Vagina (tissue), 2 donors: ENCODE data around the gene POU4F2.

Experiments
- POLR2A ChIP-seq, 2 donors: fragments of 450-650 bp; IDR thresholded peaks; one replicate each; pipeline ENCODE4 v1.6.1; 2017; ENCODE audit warnings: antibody characterized with exemption in 2 of 2, mild to moderate bottlenecking in 2 of 2, moderate library complexity in 2 of 2
- TF ChIP-seq, protein P1 (sequence below), 3 experiments: fragments of 450-650 bp in 2 of 3; fragments of 200-600 bp in 1 of 3; sonication (generic) in 1 of 3; IDR thresholded peaks; one replicate each; pipeline ENCODE4 v1.5.1; 2017 to 2019; ENCODE audit warnings: antibody characterized with exemption in 3 of 3, mild to moderate bottlenecking in 2 of 3, moderate library complexity in 2 of 3

DNA sequence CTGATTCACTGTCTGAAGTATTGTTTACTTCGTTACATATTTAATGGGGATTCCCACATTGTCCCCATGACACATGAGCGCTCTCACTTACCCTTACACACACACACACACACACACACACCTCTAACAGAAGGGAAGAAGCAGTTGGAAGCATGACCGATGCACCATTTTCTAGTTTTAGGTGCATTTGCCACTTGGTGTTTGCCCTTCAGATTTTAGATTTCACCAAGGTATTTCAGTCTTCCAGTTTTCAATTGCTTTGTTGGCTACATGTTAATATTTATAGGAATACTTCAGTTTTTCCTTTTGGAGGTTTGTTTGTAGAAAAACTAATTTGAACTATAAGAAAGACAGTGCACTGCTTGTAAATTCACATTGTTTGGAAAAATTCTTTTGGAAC, 3.1 kb downstream of the POU4F2 start:
- TF ChIP-seq, protein P1, sequence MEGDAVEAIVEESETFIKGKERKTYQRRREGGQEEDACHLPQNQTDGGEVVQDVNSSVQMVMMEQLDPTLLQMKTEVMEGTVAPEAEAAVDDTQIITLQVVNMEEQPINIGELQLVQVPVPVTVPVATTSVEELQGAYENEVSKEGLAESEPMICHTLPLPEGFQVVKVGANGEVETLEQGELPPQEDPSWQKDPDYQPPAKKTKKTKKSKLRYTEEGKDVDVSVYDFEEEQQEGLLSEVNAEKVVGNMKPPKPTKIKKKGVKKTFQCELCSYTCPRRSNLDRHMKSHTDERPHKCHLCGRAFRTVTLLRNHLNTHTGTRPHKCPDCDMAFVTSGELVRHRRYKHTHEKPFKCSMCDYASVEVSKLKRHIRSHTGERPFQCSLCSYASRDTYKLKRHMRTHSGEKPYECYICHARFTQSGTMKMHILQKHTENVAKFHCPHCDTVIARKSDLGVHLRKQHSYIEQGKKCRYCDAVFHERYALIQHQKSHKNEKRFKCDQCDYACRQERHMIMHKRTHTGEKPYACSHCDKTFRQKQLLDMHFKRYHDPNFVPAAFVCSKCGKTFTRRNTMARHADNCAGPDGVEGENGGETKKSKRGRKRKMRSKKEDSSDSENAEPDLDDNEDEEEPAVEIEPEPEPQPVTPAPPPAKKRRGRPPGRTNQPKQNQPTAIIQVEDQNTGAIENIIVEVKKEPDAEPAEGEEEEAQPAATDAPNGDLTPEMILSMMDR (IDR thresholded peaks at IDR 0.05), result no peak
- TF ChIP-seq POLR2A (IDR thresholded peaks at IDR 0.05), result no peak
